Right ventricle myocardium inferior (tissue), 1 donor: ENCODE results near the gene DUS1L. TPM values are rescaled to one million over a fixed set of nuclear protein-coding genes. Genes with fewer than 3 reads are reported as not detected.
A peak's percentile ranks its signal among the peaks of the same experiment; 100 is the strongest.

Source experiments
- ATAC-seq: fragments of 200-7000 bp; cut with Tn5 transposase; one replicate; pipeline ENCODE4 v1.9.1; 2020; ENCODE audit warnings: mild to moderate bottlenecking, moderate library complexity
- DNase-seq: peaks from one replicate; pipeline ENCODE4 v3.0.0; 2021; ENCODE audit errors: missing footprints
- intact Hi-C: fragments of 100-400 bp; cut with DNase I; formaldehyde crosslinking; loops from one replicate; pipeline ENCODE4 v1.11.0; 2022
- total RNA-seq: library from RNA; stranded (reverse); fragmentation: NEBNext Ultra II Directional; extraction: Animal tissue kit (Norgen Biotek cat#: 25700); gene quantifications from one replicate; pipeline ENCODE4 v1.2.1, GENCODE V29; 2021
- donor health status: DM: no; HTN: yes; CAD: no; lungs with severe emphysema.

DUS1L gene
- total RNA-seq, 1 donor from 2014 or later = 59.3 TPM

DNA sequence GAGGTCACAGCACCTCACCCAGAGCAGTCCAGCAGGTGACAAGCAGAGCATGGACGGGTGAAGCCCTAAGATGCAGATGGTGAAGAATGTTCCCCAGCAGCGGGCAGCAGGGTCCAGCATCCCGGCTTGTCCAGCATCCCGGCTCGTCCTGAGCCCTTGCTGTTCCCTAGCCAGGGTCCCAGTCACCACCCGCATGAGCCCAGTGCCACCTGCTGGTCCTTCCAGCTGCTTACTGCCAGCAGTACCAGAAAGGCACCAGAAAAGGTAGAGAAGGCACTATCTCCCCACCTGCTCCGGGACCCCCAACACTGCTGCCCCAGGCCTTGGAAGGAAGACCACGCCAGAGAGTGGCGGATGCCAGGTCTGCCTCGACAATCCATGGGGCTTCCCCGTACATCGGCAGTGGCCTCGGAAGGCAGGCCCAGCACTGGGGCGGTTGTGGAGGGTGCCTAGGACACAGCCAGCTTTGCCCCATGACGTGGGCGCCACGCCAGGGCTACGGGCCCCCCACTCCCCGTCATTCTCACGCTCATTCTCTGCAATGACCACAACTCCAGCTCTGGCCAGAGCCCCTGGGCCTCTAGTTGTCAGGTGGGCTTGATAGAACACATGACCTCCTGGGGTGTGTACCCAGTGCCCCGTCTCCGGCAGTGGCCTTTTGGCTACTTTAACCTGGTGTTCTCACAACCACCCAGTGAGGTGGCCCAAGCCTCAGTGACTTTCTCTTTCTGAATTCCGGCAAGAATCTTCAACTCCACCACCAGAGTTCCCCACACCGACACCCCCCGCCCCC is 44.3 kb downstream of the DUS1L start:
- intact Hi-C loops = loop anchor here (1.0 kb wide), 1 partner anchor 62 kb away; no protein-coding TSS in a partner anchor
- ATAC-seq = peak; percentile 15
- no peak for DNase-seq

DNA sequence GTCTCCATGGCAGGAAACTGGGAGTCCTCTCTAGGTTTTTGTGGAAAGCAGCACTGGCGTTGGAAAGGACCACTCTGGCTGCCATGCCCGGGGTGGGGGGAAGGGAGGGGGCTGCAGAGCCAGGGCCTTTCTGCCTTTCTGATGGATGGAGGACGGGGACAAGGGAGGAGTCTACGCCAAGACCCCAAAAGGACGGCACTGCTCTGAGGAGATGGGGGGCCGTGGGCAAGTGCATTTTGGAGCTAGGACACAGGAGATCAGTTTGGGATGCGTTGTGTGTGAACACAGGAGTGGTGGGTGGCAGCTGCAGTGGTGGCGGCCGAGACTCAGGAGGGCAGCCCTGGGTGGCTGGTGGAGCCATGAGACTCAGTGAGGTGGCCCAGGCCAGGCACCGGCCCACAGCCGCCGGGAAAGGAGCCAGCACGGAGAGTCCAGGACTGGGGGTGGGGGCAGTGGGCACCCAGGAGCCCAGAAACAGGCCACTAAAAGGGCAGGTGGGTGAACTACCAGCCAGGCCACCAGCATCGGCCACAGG is 45.0 kb downstream of the DUS1L start:
- no peak for ATAC-seq
- intact Hi-C loops = loop anchor here (1.0 kb wide), 1 partner anchor 61 kb away; no protein-coding TSS in a partner anchor

DNA sequence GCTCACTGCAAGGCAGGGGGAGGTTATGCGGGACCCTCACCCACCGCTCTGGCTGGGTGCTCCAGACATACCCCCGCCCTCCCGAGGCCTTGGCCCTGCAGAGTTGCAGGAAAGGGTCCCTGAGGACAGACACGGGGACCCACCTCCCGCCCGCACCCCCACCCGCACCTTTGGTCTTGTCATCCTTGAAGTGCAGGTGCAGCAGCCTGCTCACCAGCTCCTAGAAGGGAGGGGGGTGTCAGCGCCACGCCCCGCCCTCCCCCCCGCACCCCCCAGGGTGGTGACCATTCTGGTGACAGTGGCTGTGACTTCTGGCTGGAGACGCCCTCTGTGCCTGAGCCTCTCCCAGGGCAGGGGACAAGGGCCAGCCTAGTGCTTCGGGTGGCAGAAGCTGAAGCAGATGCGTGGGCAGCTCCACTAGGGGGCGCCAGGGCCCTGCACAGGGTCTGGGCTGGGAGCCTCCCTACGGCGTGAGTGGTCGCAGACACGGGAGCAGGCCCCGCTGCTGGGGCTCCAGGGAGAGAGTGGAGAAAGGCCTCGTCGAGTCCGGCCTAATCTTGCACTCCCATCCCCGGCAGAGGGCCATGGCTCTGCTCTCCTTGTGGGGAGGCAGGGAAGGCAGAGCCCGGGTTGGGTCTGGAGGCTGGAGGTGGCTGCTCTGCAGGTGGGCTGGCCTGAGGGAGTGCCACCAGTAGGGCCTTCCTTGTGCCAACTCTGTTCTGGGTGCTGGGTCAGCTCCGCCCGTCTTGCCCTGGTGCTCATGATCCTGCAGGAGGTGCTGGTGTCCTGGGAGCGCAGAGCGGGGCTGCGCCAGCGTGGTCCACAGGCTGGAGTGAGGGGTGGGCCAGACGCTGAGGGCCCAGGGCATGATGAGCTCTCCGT is 45.7 kb downstream of the DUS1L start:
- ATAC-seq (no peak), DNase-seq (peak; percentile 85)
- intact Hi-C loops = no loop called here

More for the DNA sequence above, 45.0 kb downstream of the DUS1L start:
- DNase-seq = no peak

- ATAC-seq = no peak
- intact Hi-C loops = no loop called here
- no peak for DNase-seq
Measured at GRCh38 chr17:82018989-82019689, 46.5 kb downstream of the DUS1L start.

DNA sequence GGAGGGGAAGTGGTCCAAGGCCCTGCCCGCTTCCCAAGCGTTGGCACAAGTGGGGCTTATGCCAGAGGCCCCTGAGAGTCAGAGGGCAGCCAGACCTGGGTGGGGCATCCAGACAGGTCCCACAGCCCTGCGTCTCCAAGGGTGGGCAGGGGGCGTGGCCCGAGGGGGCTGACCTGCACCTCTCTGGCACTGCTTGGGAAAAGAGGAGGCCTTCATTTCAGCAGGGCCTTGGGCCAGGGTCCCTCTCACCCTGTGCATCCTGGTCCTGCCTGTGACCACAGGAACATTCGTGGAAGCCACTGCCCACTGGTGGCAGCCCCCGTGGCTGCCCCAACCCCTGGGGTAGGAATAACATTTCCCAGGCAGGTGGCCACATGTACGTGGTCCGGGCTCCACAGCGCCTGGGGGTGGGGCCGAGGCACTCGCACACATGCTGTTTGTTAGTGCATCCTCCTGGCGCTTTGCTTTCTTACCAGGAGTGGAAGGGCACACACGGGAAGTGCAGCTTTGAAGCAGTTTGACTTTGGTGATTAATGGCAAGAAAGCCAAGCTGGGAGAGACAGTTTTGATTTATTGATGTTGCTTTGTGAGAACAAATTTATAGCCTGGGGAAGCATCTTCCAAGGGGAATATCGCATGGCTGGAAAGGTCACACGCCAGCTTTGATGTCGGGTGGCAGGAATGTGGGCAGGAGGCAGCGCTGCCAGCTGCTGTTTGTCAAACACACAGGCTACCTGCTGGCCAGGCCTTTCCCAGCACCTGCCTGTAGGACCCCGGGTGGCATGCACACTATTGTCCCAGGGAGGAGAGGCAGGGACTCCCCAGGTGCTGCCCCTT is 47.2 kb downstream of the DUS1L start:
- intact Hi-C loops = no loop called here
- ATAC-seq (no peak), DNase-seq (no peak)

- ATAC-seq (no peak), DNase-seq (no peak)
- intact Hi-C loops = no loop called here
Measured at GRCh38 chr17:82017612-82018151, 47.9 kb downstream of the DUS1L start.

GRCh38 chr17:82016875-82017459 is 48.6 kb downstream of the DUS1L start:
- no peak for DNase-seq
- intact Hi-C loops = no loop called here
- no peak for ATAC-seq

DNA sequence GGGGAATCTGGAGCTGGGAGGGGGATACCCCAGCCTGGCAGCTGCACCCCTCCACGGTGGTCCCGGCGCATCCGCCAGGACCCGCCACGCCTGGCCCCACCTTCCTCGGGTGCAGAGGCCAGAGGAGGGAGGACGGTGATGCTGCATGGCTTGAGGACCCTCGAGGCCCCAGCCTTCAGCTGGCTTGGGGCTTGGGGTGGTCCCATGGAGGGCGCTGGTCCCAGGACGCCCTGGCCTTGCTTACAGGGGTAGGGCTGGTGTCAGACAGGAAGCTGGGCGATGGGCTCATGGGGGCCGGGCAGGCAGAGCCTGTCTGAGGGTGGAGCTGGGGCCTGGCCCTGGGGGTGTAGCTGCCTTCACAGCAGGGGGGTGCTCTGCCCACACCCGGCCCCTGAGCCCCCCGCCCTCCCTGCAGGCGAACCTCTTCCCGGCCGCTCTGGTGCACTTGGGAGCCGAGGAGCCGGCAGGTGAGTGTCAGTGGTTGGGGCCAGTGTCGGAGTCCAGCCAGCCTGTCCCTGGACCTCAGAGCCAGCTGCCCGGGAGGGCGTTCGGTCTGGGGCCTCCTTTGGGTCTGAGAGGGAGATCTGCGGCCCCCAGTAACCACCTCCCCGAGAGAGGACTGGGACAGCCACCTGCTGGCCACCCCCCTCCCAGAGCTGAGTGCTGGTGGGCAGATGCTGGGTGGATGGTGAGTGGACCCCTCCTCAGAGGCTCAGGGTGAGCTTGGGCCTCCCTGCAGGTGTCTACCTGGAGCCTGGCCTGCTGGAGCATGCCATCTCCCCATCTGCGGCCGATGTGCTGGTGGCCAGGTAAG is 49.3 kb downstream of the DUS1L start:
- DNase-seq (no peak), ATAC-seq (no peak)
- intact Hi-C loops = no loop called here

- intact Hi-C loops = no loop called here
- DNase-seq (no peak), ATAC-seq (no peak)
Measured at GRCh38 chr17:82015311-82015971, 50.2 kb downstream of the DUS1L start.

DNA sequence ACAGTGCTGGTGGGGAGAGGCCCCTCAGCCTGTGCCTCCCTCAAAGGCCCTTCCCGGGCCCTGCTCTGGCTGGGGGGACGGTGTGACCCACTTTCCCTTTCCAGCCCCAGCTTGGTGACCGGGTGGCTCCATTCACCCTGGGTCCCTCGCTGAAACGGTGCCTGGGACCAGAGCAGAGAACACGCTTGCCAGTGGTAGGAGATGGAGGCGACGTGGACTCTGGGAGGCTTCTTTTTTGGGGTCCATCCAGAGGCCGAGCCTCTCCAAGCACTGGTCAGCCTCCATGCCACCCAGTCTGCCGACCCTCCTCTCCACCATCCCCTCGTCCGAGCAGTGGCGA is 50.7 kb downstream of the DUS1L start:
- no peak for ATAC-seq
- intact Hi-C loops = loop anchor here (5.0 kb wide), 1 partner anchor 38 kb away; the partner anchor contains the start of gene ASPSCR1
- no peak for DNase-seq

- no peak for ATAC-seq
- intact Hi-C loops = loop anchor here (5.0 kb wide), 1 partner anchor 37 kb away; the partner anchor contains the start of gene ASPSCR1
Measured at GRCh38 chr17:82014432-82014831, 51.2 kb downstream of the DUS1L start.

GRCh38 chr17:82013772-82014321 is 51.8 kb downstream of the DUS1L start:
- intact Hi-C loops = loop anchor here (2.0 to 5.0 kb wide), 2 partner anchors 21 to 37 kb away; partner anchors contain the start of gene ASPSCR1
- no peak for DNase-seq

More at GRCh38 chr17:82014432-82014831, 51.2 kb downstream of the DUS1L start:
- DNase-seq = no peak

GRCh38 chr17:82013341-82013740 is 52.3 kb downstream of the DUS1L start:
- peak; percentile 50 for ATAC-seq
- DNase-seq = no peak

More at GRCh38 chr17:82013772-82014321, 51.8 kb downstream of the DUS1L start:
- peak; percentile 66 for ATAC-seq

DNA sequence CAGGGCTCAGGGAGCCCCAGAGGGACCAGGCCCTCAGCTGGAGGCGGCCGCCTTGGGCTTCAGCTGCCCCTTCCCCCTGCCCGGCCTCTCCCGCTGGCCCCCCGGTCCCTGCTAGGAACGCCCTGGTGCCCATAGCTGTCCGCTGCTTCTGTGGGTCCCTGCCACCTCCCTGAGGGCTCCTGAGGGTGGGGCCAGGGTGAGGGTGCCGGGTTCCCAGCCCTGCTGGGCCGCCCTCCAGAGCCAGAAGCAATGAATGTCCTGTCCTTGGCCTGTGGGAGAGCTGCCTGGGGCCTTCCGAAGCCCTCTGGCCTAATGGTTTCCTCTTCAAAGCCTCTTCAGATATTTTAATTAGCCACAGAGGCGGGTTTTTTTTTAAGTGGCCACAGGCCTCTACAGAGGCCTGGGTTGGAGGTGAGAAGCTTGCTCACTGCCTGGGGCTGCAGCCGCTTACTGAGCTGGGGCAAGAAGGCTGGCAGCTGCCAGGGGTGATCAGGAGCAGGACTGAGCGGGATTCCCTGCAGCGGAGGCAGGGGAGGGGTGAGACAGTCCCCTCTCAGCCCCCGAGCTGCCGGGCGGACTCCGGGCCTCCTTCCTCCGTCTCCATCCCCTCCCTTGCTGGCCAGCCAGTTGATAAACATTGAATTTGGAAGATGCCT is 52.8 kb downstream of the DUS1L start:
- intact Hi-C loops = loop anchor here (2.0 to 5.0 kb wide), 2 partner anchors 20 to 35 kb away; partner anchors contain the start of gene ASPSCR1
- peak; percentile 62 for ATAC-seq
- no peak for DNase-seq

More at GRCh38 chr17:82013341-82013740, 52.3 kb downstream of the DUS1L start:
- intact Hi-C loops = loop anchor here (2.0 to 5.0 kb wide), 2 partner anchors 21 to 36 kb away; partner anchors contain the start of gene ASPSCR1

- DNase-seq = no peak
Measured at GRCh38 chr17:82012261-82012639, 53.4 kb downstream of the DUS1L start.

More at GRCh38 chr17:82012261-82012639, 53.4 kb downstream of the DUS1L start:
- intact Hi-C loops = loop anchor here (2.0 to 5.0 kb wide), 2 partner anchors 19 to 35 kb away; partner anchors contain the start of gene ASPSCR1
- ATAC-seq = no peak
